ENCODE data around the gene PEF1. TPM values are rescaled to one million over a fixed set of nuclear protein-coding genes. Genes with fewer than 3 reads are reported as not detected.

Gene PEF1
- total RNA-seq, 1 experiment from 2014 or later: 40.3 TPM

GRCh38 chr1:31627930-31628559 is 16.6 kb downstream of the PEF1 start:
- Histone ChIP-seq H4K5ac (ENCODE audit: insufficient read length, low read depth, low read length) (no peak overlapping the region), H3K27ac (ENCODE audit: insufficient read length, low read depth, low read length) (no peak overlapping the region), H2BK5ac (ENCODE audit: insufficient read length, low read length) (no peak overlapping the region), H3K18ac (ENCODE audit: insufficient read length, low read depth, low read length) (no peak overlapping the region), H4K20me1 (ENCODE audit: control insufficient read depth, insufficient read depth, insufficient read length) (no peaks in the 10 kb centered on the region), H3K14ac (ENCODE audit: insufficient read depth, low read length) (no peak overlapping the region), H3K79me2 (ENCODE audit: insufficient read depth, low read length) (no peaks in the 10 kb centered on the region), H2AFZ (ENCODE audit: low read length) (no peak overlapping the region), H3K27me3 (ENCODE audit: insufficient read depth, low read length) (no peaks in the 10 kb centered on the region), H3K9ac (ENCODE audit: extremely low read depth, insufficient read length, low read length) (no peak overlapping the region), H2BK120ac (ENCODE audit: low read depth, low read length, poor library complexity, severe bottlenecking) (no peak overlapping the region), H4K91ac (ENCODE audit: insufficient read length, low read depth, low read length) (no peak overlapping the region), H3K79me1 (ENCODE audit: insufficient read depth, low read depth, low read length, poor library complexity, severe bottlenecking) (no peaks in the 10 kb centered on the region), H3K4ac (ENCODE audit: low read depth, low read length) (no peak overlapping the region), H2BK15ac (ENCODE audit: low read depth, low read length) (no peak overlapping the region), H3T11ph (ENCODE audit: low read length) (no peak overlapping the region), H2AK5ac (ENCODE audit: insufficient read length, low read length) (no peak overlapping the region), H4K8ac (replicated peaks; ENCODE audit: insufficient read length, low read depth, low read length) (no peak overlapping the region), H3K4me2 (ENCODE audit: insufficient read depth, insufficient read length, low read length) (no peak overlapping the region), H3K9me3 (ENCODE audit: control insufficient read depth, low read depth, low read length) (no peaks in the 10 kb centered on the region), H3K23ac (ENCODE audit: insufficient read length, low read depth, low read length) (no peak overlapping the region), H3K4me1 (ENCODE audit: insufficient read depth, low read length) (no peaks in the 10 kb centered on the region), H3K56ac (ENCODE audit: insufficient read length, low read depth, low read length) (no peak overlapping the region), H3K23me2 (ENCODE audit: insufficient read length, low read depth, low read length, poor library complexity, severe bottlenecking) (no peaks in the 10 kb centered on the region), H2BK12ac (ENCODE audit: insufficient read length, low read depth, low read length) (no peak overlapping the region), H2BK20ac (ENCODE audit: low read depth, low read length, poor library complexity, severe bottlenecking) (no peak overlapping the region)
- Mint-ChIP-seq H3K4me1 (peaks cover 7 to 16% of the 10 kb centered on the region in 2 experiments), H3K4me3 (no peak overlapping the region), H3K9me3 (no peaks in the 10 kb centered on the region), H3K27ac (peak overlapping the region in 2 of 3 experiments; percentile 15 to 18; a peak in 1 of 7 replicates), H3K36me3 (ENCODE audit: insufficient read depth in 1 of 3, low read depth in 3 of 3) (peaks cover 5 to 29% (median 23%) of the 10 kb centered on the region in 3 experiments; a peak in 6 of 7 replicates), H3K27me3 (ENCODE audit: low read depth) (no peaks in the 10 kb centered on the region)
- DNase-seq: no peak
- TF ChIP-seq, protein P1, sequence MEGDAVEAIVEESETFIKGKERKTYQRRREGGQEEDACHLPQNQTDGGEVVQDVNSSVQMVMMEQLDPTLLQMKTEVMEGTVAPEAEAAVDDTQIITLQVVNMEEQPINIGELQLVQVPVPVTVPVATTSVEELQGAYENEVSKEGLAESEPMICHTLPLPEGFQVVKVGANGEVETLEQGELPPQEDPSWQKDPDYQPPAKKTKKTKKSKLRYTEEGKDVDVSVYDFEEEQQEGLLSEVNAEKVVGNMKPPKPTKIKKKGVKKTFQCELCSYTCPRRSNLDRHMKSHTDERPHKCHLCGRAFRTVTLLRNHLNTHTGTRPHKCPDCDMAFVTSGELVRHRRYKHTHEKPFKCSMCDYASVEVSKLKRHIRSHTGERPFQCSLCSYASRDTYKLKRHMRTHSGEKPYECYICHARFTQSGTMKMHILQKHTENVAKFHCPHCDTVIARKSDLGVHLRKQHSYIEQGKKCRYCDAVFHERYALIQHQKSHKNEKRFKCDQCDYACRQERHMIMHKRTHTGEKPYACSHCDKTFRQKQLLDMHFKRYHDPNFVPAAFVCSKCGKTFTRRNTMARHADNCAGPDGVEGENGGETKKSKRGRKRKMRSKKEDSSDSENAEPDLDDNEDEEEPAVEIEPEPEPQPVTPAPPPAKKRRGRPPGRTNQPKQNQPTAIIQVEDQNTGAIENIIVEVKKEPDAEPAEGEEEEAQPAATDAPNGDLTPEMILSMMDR (conservative IDR thresholded peaks at IDR 0.05): no peak
- WGBS (ENCODE audit: extremely low coverage, insufficient read length, low lambda C conversion rate): no CpG with 5 or more reads among the region's 11 CpGs
